Neural progenitor cell (in vitro differentiated cells): ENCODE data around the gene OSGIN1.

ENCODE experiments used
- EZH2 ChIP-seq: fragments of 200-600 bp; sonication (generic); IDR thresholded peaks from 2 replicates; pipeline ENCODE4 v1.6.1; 2017; ENCODE audit warnings: antibody characterized with exemption, mild to moderate bottlenecking, moderate library complexity
- EZH2phosphoT487 ChIP-seq: fragments of 200-600 bp; sonication (generic); IDR thresholded peaks from 2 replicates; pipeline ENCODE4 v1.6.1; 2017; ENCODE audit warnings: antibody characterized with exemption
- TF ChIP-seq, protein P1 (sequence below): fragments of 200-600 bp; sonication (generic); IDR thresholded peaks from 2 replicates; pipeline ENCODE4 v1.5.1; 2017; ENCODE audit warnings: antibody characterized with exemption, mild to moderate bottlenecking

- TF ChIP-seq, protein P1, sequence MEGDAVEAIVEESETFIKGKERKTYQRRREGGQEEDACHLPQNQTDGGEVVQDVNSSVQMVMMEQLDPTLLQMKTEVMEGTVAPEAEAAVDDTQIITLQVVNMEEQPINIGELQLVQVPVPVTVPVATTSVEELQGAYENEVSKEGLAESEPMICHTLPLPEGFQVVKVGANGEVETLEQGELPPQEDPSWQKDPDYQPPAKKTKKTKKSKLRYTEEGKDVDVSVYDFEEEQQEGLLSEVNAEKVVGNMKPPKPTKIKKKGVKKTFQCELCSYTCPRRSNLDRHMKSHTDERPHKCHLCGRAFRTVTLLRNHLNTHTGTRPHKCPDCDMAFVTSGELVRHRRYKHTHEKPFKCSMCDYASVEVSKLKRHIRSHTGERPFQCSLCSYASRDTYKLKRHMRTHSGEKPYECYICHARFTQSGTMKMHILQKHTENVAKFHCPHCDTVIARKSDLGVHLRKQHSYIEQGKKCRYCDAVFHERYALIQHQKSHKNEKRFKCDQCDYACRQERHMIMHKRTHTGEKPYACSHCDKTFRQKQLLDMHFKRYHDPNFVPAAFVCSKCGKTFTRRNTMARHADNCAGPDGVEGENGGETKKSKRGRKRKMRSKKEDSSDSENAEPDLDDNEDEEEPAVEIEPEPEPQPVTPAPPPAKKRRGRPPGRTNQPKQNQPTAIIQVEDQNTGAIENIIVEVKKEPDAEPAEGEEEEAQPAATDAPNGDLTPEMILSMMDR = no peak
- TF ChIP-seq EZH2 = no peak
- TF ChIP-seq EZH2phosphoT487 = no peak
These were observed 43.6 kb downstream of the OSGIN1 start for GRCh38 chr16:83996481-83997252.
